DOHH2 (cell line): ENCODE measurements around the gene STUM.
A peak's percentile ranks its signal among the peaks of the same experiment; 100 is the strongest.

Experiments used
- H3F3A ChIP-seq: fragments of 200-600 bp; sonication (generic), shearing (Covaris generic); 2 replicates; pipeline ENCODE4 v1.6.0; 2016; ENCODE audit warnings: antibody characterized with exemption, mild to moderate bottlenecking; ENCODE audit not compliant: control insufficient read depth, insufficient read depth
- H3K27ac ChIP-seq: fragments of 200-600 bp; sonication (generic); 2 replicates; pipeline ENCODE4 v1.5.1; 2014; ENCODE audit warnings: low read depth, mild to moderate bottlenecking, low read length, moderate library complexity
- H3K27me3 ChIP-seq: fragments of 200-600 bp; sonication (generic); 2 replicates; pipeline ENCODE4 v1.6.1; 2014; ENCODE audit warnings: mild to moderate bottlenecking, low read length, mixed read lengths; ENCODE audit not compliant: control insufficient read depth
- H3K36me3 ChIP-seq: fragments of 200-600 bp; sonication (generic); 2 replicates; pipeline ENCODE4 v1.6.1; 2014; ENCODE audit warnings: mild to moderate bottlenecking, low read length, moderate library complexity, mixed read lengths; ENCODE audit not compliant: control insufficient read depth
- H3K4me1 ChIP-seq: fragments of 200-600 bp; sonication (generic); 2 replicates; pipeline ENCODE4 v1.6.1; 2014; ENCODE audit warnings: mild to moderate bottlenecking, low read length, mixed read lengths; ENCODE audit not compliant: control insufficient read depth
- H3K4me2 ChIP-seq: fragments of 200-600 bp; sonication (generic); 2 replicates; pipeline ENCODE4 v1.6.0; 2014; ENCODE audit warnings: mild to moderate bottlenecking, low read length, moderate library complexity
- H3K4me3 ChIP-seq: fragments of 200-600 bp; sonication (generic); 2 replicates; pipeline ENCODE4 v1.5.1; 2014; ENCODE audit warnings: mild to moderate bottlenecking, low read length, mixed read lengths
- H3K79me2 ChIP-seq: fragments of 200-600 bp; sonication (generic); 2 replicates; pipeline ENCODE4 v1.6.1; 2014; ENCODE audit warnings: mild to moderate bottlenecking, low read length, mixed read lengths; ENCODE audit not compliant: control insufficient read depth
- H3K9me2 ChIP-seq: fragments of 200-600 bp; sonication (generic); replicated peaks from 2 replicates; pipeline ENCODE4 v1.6.1; 2014; ENCODE audit warnings: mild to moderate bottlenecking, low read length, mixed read lengths; ENCODE audit not compliant: control insufficient read depth
- H3K9me3 ChIP-seq: fragments of 200-600 bp; sonication (generic); 2 replicates; pipeline ENCODE4 v1.6.1; 2014; ENCODE audit warnings: antibody characterized with exemption, low read length, mixed read lengths; ENCODE audit not compliant: control insufficient read depth, insufficient read depth
- H4K20me1 ChIP-seq: fragments of 200-600 bp; sonication (generic); 2 replicates; pipeline ENCODE4 v1.6.0; 2014; ENCODE audit warnings: low read depth, mild to moderate bottlenecking, antibody characterized with exemption, low read length, moderate library complexity; ENCODE audit not compliant: control insufficient read depth, insufficient read depth
- EZH2phosphoT487 ChIP-seq: fragments of 200-600 bp; sonication (generic); IDR thresholded peaks from 2 replicates; pipeline ENCODE4 v1.6.1; 2017; ENCODE audit warnings: borderline replicate concordance, mild to moderate bottlenecking, antibody characterized with exemption, low read length, moderate library complexity, mixed read lengths
- TF ChIP-seq, protein P1 (sequence below): fragments of 200-600 bp; sonication (generic); IDR thresholded peaks from one replicate; pipeline ENCODE4 v1.5.1; 2014; ENCODE audit warnings: antibody characterized with exemption, mild to moderate bottlenecking, low read depth, low read length; ENCODE audit not compliant: poor library complexity, severe bottlenecking

Gene STUM

DNA sequence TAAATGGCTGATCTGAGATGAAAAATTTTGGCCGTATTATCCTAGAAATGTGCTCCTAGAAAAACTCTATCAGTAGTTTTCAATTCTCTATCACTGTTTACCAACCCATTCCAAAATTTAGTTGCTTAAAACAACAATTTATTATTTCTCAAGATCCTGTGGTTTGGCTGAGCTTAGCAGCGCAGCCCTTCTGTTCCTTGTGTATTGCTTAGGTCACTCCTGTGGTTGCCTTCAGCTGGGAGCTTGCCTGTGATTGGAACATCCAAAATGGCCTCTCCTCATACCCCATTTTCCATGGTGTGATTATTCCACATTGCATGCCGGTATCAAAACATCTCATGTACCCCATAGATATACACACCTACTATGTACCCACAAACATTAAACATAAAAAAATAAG, 22.8 kb upstream of the STUM start:
- Histone ChIP-seq H3K9me2 (no peaks in the 10 kb centered on the region), H3K9me3 (no peaks in the 10 kb centered on the region), H3F3A (no peaks in the 10 kb centered on the region), H3K36me3 (no peaks in the 10 kb centered on the region), H3K4me1 (peaks cover 10% of the 10 kb centered on the region), H3K27me3 (no peaks in the 10 kb centered on the region), H4K20me1 (no peaks in the 10 kb centered on the region), H3K27ac (no peak overlapping the region), H3K4me3 (no peak overlapping the region), H3K79me2 (no peaks in the 10 kb centered on the region), H3K4me2 (no peak overlapping the region)
- TF ChIP-seq, protein P1, sequence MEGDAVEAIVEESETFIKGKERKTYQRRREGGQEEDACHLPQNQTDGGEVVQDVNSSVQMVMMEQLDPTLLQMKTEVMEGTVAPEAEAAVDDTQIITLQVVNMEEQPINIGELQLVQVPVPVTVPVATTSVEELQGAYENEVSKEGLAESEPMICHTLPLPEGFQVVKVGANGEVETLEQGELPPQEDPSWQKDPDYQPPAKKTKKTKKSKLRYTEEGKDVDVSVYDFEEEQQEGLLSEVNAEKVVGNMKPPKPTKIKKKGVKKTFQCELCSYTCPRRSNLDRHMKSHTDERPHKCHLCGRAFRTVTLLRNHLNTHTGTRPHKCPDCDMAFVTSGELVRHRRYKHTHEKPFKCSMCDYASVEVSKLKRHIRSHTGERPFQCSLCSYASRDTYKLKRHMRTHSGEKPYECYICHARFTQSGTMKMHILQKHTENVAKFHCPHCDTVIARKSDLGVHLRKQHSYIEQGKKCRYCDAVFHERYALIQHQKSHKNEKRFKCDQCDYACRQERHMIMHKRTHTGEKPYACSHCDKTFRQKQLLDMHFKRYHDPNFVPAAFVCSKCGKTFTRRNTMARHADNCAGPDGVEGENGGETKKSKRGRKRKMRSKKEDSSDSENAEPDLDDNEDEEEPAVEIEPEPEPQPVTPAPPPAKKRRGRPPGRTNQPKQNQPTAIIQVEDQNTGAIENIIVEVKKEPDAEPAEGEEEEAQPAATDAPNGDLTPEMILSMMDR: no peak
- no peak for TF ChIP-seq EZH2phosphoT487

DNA sequence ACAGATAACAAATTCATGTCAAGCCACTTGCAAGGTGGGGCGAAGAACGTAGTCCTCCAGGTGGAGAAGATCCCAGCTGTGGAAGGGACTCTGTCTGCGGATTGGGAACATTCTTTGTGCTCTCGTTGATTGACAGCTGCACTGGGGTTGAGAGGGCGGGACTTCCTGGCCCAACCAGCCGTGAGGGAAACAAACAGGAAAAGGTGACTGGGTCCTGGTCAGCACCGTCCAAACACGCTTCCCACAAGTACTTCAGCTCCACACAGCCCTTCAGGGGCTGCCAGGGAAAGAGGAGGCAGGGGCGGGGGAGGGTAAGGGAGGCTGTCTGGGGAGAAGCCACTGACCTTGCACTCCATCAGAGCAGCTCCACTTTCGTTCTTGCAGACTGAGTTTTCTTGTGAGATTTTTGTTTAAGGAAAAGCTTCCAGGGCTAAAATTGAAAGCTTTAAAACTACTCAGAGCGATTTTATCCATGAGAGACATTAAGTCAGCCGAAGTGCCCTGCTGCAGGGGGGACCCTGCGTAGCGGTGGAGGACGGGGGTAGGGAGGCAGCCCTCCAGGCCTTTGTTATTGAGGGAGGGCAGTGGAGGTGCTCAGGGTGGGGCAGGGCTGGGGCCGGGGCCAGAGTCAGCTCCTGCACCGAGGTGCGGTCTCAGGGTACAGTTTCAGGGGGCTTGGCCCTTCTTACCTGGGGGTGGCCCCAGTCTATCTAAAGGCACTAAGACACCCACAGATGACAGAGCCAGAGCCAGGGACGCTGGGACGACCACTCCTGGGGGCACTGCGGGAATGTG, 21.6 kb upstream of the STUM start:
- no peaks in the 10 kb centered on the region for H4K20me1 ChIP-seq
- H3K4me2 ChIP-seq: peak overlapping the region; percentile 56
- peak overlapping the region; percentile 37 for H3K4me3 ChIP-seq
- H3K27ac ChIP-seq: no peak overlapping the region
- no peaks in the 10 kb centered on the region for H3F3A ChIP-seq
- no peaks in the 10 kb centered on the region for H3K79me2 ChIP-seq
- H3K36me3 ChIP-seq: no peaks in the 10 kb centered on the region
- TF ChIP-seq, protein P1: no peak
- TF ChIP-seq EZH2phosphoT487: no peak
- H3K27me3 ChIP-seq: no peaks in the 10 kb centered on the region; the same call in 1 of the 2 replicates
- no peaks in the 10 kb centered on the region for H3K9me3 ChIP-seq
- H3K4me1 ChIP-seq: peaks cover 10% of the 10 kb centered on the region
- no peaks in the 10 kb centered on the region for H3K9me2 ChIP-seq

DNA sequence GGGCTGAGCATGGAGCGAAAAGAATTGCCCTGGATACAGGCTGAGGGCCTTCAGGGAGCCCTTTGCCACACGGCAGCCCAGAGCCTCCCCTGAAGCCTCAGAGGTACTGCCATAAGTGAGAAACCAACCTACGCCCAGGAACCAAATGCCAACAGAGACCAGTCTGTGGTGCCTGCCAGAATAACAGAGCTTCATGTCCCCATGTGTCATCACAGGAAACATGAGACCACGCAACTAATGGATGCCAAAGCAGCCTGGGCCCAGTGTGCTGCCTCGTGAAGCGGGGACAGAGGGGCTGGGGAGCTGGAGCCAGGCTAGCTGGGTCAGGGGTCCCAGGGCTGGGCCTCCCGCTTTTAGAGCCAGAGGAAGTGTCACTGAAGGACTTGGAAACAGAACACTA, 18.7 kb upstream of the STUM start:
- TF ChIP-seq EZH2phosphoT487: no peak
- TF ChIP-seq, protein P1: no peak
- H3K4me1 ChIP-seq: peaks cover 10% of the 10 kb centered on the region
- no peaks in the 10 kb centered on the region for H3K9me2 ChIP-seq
- no peak overlapping the region for H3K27ac ChIP-seq
- H3K79me2 ChIP-seq: no peaks in the 10 kb centered on the region
- H3K36me3 ChIP-seq: no peaks in the 10 kb centered on the region
- H3K27me3 ChIP-seq: no peaks in the 10 kb centered on the region; the same call in 1 of the 2 replicates
- H3F3A ChIP-seq: no peaks in the 10 kb centered on the region
- H3K9me3 ChIP-seq: no peaks in the 10 kb centered on the region
- H3K4me3 ChIP-seq: no peak overlapping the region
- H3K4me2 ChIP-seq: no peak overlapping the region
- H4K20me1 ChIP-seq: no peaks in the 10 kb centered on the region
